Measurements from ENCODE around the gene TTYH3. TPM values are rescaled to one million over a fixed set of nuclear protein-coding genes. Genes with fewer than 3 reads are reported as not detected.

Gene TTYH3
- total RNA-seq, 1 experiment from 2014 or later: 278 TPM

GRCh38 chr7:2701424-2701823 is 69.6 kb downstream of the TTYH3 start:
- TF ChIP-seq, protein P1, sequence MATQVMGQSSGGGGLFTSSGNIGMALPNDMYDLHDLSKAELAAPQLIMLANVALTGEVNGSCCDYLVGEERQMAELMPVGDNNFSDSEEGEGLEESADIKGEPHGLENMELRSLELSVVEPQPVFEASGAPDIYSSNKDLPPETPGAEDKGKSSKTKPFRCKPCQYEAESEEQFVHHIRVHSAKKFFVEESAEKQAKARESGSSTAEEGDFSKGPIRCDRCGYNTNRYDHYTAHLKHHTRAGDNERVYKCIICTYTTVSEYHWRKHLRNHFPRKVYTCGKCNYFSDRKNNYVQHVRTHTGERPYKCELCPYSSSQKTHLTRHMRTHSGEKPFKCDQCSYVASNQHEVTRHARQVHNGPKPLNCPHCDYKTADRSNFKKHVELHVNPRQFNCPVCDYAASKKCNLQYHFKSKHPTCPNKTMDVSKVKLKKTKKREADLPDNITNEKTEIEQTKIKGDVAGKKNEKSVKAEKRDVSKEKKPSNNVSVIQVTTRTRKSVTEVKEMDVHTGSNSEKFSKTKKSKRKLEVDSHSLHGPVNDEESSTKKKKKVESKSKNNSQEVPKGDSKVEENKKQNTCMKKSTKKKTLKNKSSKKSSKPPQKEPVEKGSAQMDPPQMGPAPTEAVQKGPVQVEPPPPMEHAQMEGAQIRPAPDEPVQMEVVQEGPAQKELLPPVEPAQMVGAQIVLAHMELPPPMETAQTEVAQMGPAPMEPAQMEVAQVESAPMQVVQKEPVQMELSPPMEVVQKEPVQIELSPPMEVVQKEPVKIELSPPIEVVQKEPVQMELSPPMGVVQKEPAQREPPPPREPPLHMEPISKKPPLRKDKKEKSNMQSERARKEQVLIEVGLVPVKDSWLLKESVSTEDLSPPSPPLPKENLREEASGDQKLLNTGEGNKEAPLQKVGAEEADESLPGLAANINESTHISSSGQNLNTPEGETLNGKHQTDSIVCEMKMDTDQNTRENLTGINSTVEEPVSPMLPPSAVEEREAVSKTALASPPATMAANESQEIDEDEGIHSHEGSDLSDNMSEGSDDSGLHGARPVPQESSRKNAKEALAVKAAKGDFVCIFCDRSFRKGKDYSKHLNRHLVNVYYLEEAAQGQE (IDR thresholded peaks at IDR 0.05; ENCODE audit: insufficient read depth in 1 of 2, low read depth in 2 of 2, low read length in 1 of 2): no peak
- TF ChIP-seq SIN3A (IDR thresholded peaks at IDR 0.05; ENCODE audit: borderline replicate concordance, insufficient read depth, low read depth, low read length) (no peak), POLR2AphosphoS5 (IDR thresholded peaks at IDR 0.05; ENCODE audit: low read depth, low read length) (no peak), TCF7L2 (IDR thresholded peaks at IDR 0.05; ENCODE audit: low read depth, low read length) (no peak)
- TF ChIP-seq, protein P2, sequence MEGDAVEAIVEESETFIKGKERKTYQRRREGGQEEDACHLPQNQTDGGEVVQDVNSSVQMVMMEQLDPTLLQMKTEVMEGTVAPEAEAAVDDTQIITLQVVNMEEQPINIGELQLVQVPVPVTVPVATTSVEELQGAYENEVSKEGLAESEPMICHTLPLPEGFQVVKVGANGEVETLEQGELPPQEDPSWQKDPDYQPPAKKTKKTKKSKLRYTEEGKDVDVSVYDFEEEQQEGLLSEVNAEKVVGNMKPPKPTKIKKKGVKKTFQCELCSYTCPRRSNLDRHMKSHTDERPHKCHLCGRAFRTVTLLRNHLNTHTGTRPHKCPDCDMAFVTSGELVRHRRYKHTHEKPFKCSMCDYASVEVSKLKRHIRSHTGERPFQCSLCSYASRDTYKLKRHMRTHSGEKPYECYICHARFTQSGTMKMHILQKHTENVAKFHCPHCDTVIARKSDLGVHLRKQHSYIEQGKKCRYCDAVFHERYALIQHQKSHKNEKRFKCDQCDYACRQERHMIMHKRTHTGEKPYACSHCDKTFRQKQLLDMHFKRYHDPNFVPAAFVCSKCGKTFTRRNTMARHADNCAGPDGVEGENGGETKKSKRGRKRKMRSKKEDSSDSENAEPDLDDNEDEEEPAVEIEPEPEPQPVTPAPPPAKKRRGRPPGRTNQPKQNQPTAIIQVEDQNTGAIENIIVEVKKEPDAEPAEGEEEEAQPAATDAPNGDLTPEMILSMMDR (IDR thresholded peaks at IDR 0.05): no peak
- no TSS peak for BruUV-seq (replicated peaks)
- intact Hi-C loops (cut with micrococcal nuclease; ENCODE audit: unreplicated experiment) (no loop called here), in situ Hi-C loops (cut with HindIII; ENCODE audit: low pct_unique_long_range_greater_than_20kb, low sequenced_read_pairs) (no loop called here)
- DNase-seq (ENCODE audit: low read depth, low spot score) (no peak), ATAC-seq (no peak)
- Histone ChIP-seq H3K27me3 (ENCODE audit: control insufficient read depth, insufficient read depth, low read length) (no peaks in the 10 kb centered on the region), H3K4me1 (ENCODE audit: control insufficient read depth, insufficient read depth, low read length) (no peaks in the 10 kb centered on the region), H3K4me3 (ENCODE audit: low read depth in 2 of 2, low read length in 2 of 2) (no peak overlapping the region), H3K9me3 (ENCODE audit: control insufficient read depth, insufficient read depth, low read depth, low read length) (no peaks in the 10 kb centered on the region), H3K36me3 (ENCODE audit: control insufficient read depth, insufficient read depth, low read length) (no peaks in the 10 kb centered on the region), H3K27ac (ENCODE audit: low read length) (no peak overlapping the region)
- POLR2A ChIA-PET: interaction anchor here (0.6 kb wide), 1 partner anchor 491 kb away, joined by 3 read pairs; no protein-coding TSS in a partner anchor
- CTCF ChIA-PET: interaction anchor here (2.6 kb wide), 1 partner anchor 21 kb away, joined by 6 read pairs; no protein-coding TSS in a partner anchor

DNA sequence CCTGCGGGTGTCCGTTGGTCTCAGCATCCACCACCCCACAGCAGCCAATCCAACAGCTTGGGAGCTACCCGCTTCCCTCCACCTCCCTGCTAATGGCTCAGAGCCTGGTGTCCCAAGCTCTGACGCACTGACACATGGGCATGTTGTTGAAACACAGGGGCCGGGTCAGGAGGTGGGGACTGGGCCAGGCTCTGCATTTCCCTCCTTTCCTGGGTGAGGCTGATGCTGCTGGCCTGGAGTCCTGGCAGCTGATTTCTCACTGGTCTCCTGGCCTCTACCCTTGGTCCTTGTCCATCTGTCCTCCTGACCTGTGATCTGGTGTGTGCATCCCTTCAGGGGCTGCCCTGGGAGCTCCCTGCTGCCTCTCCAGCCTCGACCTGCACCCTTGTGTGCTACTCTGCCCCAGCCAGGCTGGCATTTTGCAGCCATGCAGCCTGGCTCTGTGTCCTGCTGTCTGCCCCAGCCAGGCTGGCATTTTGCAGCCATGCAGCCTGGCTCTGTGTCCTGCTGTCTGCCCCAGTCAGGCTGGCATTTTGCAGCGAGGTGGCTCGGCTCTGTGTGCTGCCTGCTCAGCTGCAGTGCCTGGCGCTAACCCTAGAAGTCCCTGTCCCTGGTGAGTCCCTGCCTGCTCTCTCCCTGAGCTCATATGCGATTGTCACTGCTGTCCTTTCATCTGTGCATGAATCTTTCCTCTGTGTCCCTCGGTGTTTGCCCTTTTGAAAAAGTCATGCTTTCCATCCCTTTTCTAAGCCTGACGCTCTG is 70.2 kb downstream of the TTYH3 start:
- ChIA-PET POLR2A (interaction anchor here (0.6 kb wide), 1 partner anchor 491 kb away, joined by 3 read pairs; no protein-coding TSS in a partner anchor), CTCF (interaction anchor here (2.6 kb wide), 1 partner anchor 22 kb away, joined by 6 read pairs; no protein-coding TSS in a partner anchor)
- H3K4me1 ChIP-seq (ENCODE audit: control insufficient read depth, insufficient read depth, low read length): no peaks in the 10 kb centered on the region
- no peaks in the 10 kb centered on the region for H3K27me3 ChIP-seq (ENCODE audit: control insufficient read depth, insufficient read depth, low read length)
- BruUV-seq (replicated peaks): no TSS peak
- in situ Hi-C loops (cut with HindIII; ENCODE audit: low pct_unique_long_range_greater_than_20kb, low sequenced_read_pairs) (no loop called here), intact Hi-C loops (cut with micrococcal nuclease; ENCODE audit: unreplicated experiment) (no loop called here)
- TF ChIP-seq TCF7L2 (IDR thresholded peaks at IDR 0.05; ENCODE audit: low read depth, low read length): no peak
- DNase-seq (ENCODE audit: low read depth, low spot score) (no peak), ATAC-seq (peak; percentile 37)
- H3K9me3 ChIP-seq (ENCODE audit: control insufficient read depth, insufficient read depth, low read depth, low read length): no peaks in the 10 kb centered on the region
- no peak overlapping the region for H3K27ac ChIP-seq (ENCODE audit: low read length)
- no peaks in the 10 kb centered on the region for H3K36me3 ChIP-seq (ENCODE audit: control insufficient read depth, insufficient read depth, low read length)
- no peak overlapping the region for H3K4me3 ChIP-seq (ENCODE audit: low read depth in 2 of 2, low read length in 2 of 2)

- Histone ChIP-seq H3K4me1 (ENCODE audit: control insufficient read depth, insufficient read depth, low read length) (no peaks in the 10 kb centered on the region), H3K27me3 (ENCODE audit: control insufficient read depth, insufficient read depth, low read length) (no peaks in the 10 kb centered on the region), H3K9me3 (ENCODE audit: control insufficient read depth, insufficient read depth, low read depth, low read length) (no peaks in the 10 kb centered on the region), H3K4me3 (ENCODE audit: low read depth in 2 of 2, low read length in 2 of 2) (no peak overlapping the region), H3K36me3 (ENCODE audit: control insufficient read depth, insufficient read depth, low read length) (no peaks in the 10 kb centered on the region), H3K27ac (ENCODE audit: low read length) (no peak overlapping the region)
- in situ Hi-C loops (cut with HindIII; ENCODE audit: low pct_unique_long_range_greater_than_20kb, low sequenced_read_pairs) (no loop called here), intact Hi-C loops (cut with micrococcal nuclease; ENCODE audit: unreplicated experiment) (no loop called here)
- CTCF ChIA-PET: interaction anchor here (2.6 kb wide), 1 partner anchor 22 kb away, joined by 6 read pairs; no protein-coding TSS in a partner anchor
- POLR2A ChIA-PET: no interaction called here
- no TSS peak for BruUV-seq (replicated peaks)
- TF ChIP-seq TCF7L2 (IDR thresholded peaks at IDR 0.05; ENCODE audit: low read depth, low read length) (no peak), SIN3A (IDR thresholded peaks at IDR 0.05; ENCODE audit: borderline replicate concordance, insufficient read depth, low read depth, low read length) (no peak), POLR2AphosphoS5 (IDR thresholded peaks at IDR 0.05; ENCODE audit: low read depth, low read length) (no peak)
- TF ChIP-seq, protein P2 (IDR thresholded peaks at IDR 0.05): no peak
- TF ChIP-seq, protein P1 (IDR thresholded peaks at IDR 0.05; ENCODE audit: insufficient read depth in 1 of 2, low read depth in 2 of 2, low read length in 1 of 2): no peak
- no peak for ATAC-seq
- DNase-seq (ENCODE audit: low read depth, low spot score): no peak
Observed at GRCh38 chr7:2702594-2702957, 70.8 kb downstream of the TTYH3 start.

Measured in Panc1 (cell line).